DOHH2 (cell line): ENCODE data around the gene SORBS1.

ENCODE experiments used
- H3F3A ChIP-seq: fragments of 200-600 bp; sonication (generic), shearing (Covaris generic); 2 replicates; pipeline ENCODE4 v1.6.0; 2016; ENCODE audit warnings: antibody characterized with exemption, mild to moderate bottlenecking; ENCODE audit not compliant: control insufficient read depth, insufficient read depth
- H3K27ac ChIP-seq: fragments of 200-600 bp; sonication (generic); 2 replicates; pipeline ENCODE4 v1.5.1; 2014; ENCODE audit warnings: low read depth, mild to moderate bottlenecking, low read length, moderate library complexity
- H3K27me3 ChIP-seq: fragments of 200-600 bp; sonication (generic); 2 replicates; pipeline ENCODE4 v1.6.1; 2014; ENCODE audit warnings: mild to moderate bottlenecking, low read length, mixed read lengths; ENCODE audit not compliant: control insufficient read depth
- H3K36me3 ChIP-seq: fragments of 200-600 bp; sonication (generic); 2 replicates; pipeline ENCODE4 v1.6.1; 2014; ENCODE audit warnings: mild to moderate bottlenecking, low read length, moderate library complexity, mixed read lengths; ENCODE audit not compliant: control insufficient read depth
- H3K4me1 ChIP-seq: fragments of 200-600 bp; sonication (generic); 2 replicates; pipeline ENCODE4 v1.6.1; 2014; ENCODE audit warnings: mild to moderate bottlenecking, low read length, mixed read lengths; ENCODE audit not compliant: control insufficient read depth
- H3K4me2 ChIP-seq: fragments of 200-600 bp; sonication (generic); 2 replicates; pipeline ENCODE4 v1.6.0; 2014; ENCODE audit warnings: mild to moderate bottlenecking, low read length, moderate library complexity
- H3K4me3 ChIP-seq: fragments of 200-600 bp; sonication (generic); 2 replicates; pipeline ENCODE4 v1.5.1; 2014; ENCODE audit warnings: mild to moderate bottlenecking, low read length, mixed read lengths
- H3K79me2 ChIP-seq: fragments of 200-600 bp; sonication (generic); 2 replicates; pipeline ENCODE4 v1.6.1; 2014; ENCODE audit warnings: mild to moderate bottlenecking, low read length, mixed read lengths; ENCODE audit not compliant: control insufficient read depth
- H3K9me2 ChIP-seq: fragments of 200-600 bp; sonication (generic); replicated peaks from 2 replicates; pipeline ENCODE4 v1.6.1; 2014; ENCODE audit warnings: mild to moderate bottlenecking, low read length, mixed read lengths; ENCODE audit not compliant: control insufficient read depth
- H3K9me3 ChIP-seq: fragments of 200-600 bp; sonication (generic); 2 replicates; pipeline ENCODE4 v1.6.1; 2014; ENCODE audit warnings: antibody characterized with exemption, low read length, mixed read lengths; ENCODE audit not compliant: control insufficient read depth, insufficient read depth
- H4K20me1 ChIP-seq: fragments of 200-600 bp; sonication (generic); 2 replicates; pipeline ENCODE4 v1.6.0; 2014; ENCODE audit warnings: low read depth, mild to moderate bottlenecking, antibody characterized with exemption, low read length, moderate library complexity; ENCODE audit not compliant: control insufficient read depth, insufficient read depth
- CTCF ChIP-seq: fragments of 200-600 bp; sonication (generic); IDR thresholded peaks from one replicate; pipeline ENCODE4 v1.5.1; 2014; ENCODE audit warnings: antibody characterized with exemption, mild to moderate bottlenecking, low read depth, low read length; ENCODE audit not compliant: poor library complexity, severe bottlenecking
- EZH2phosphoT487 ChIP-seq: fragments of 200-600 bp; sonication (generic); IDR thresholded peaks from 2 replicates; pipeline ENCODE4 v1.6.1; 2017; ENCODE audit warnings: borderline replicate concordance, mild to moderate bottlenecking, antibody characterized with exemption, low read length, moderate library complexity, mixed read lengths

The SORBS1 gene

DNA sequence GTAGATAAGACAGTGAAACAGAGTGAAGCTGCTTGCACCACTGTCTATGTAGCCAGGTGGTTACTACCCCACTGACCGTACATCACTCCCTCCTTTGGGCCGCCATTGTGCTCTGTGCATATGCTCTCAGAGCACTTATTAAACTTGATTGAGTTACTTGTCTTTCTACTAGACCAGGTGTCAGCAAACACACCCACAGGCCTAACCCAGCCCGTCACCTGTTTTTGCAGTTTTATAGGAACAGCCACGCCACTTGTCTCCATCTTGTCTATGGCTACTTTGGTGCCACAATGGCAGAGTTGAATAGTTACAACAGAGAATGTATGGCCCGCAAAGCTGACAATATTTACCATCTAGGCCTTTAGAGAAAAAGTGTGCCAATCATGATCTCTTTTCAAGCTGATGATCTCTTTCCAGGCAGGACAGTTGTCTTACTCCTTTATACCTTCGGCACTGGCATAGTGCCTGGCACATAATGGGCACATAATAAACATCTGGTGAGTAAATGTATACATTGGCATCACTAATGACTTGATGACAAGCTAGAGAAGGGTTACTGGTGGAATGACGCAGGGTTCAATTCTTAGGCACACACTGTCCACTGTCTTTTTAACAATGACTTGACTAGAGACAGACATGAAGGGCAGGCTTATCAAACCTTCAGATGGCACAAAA is 36.7 kb downstream of the SORBS1 start:
- TF ChIP-seq EZH2phosphoT487 (no peak), CTCF (no peak)
- Histone ChIP-seq H4K20me1 (no peaks in the 10 kb centered on the region), H3K4me2 (no peak overlapping the region), H3K27ac (no peak overlapping the region), H3K36me3 (no peaks in the 10 kb centered on the region), H3K27me3 (peaks cover 19% of the 10 kb centered on the region), H3K9me2 (no peaks in the 10 kb centered on the region), H3K9me3 (no peaks in the 10 kb centered on the region), H3K4me3 (no peak overlapping the region), H3K4me1 (no peaks in the 10 kb centered on the region), H3F3A (no peaks in the 10 kb centered on the region), H3K79me2 (no peaks in the 10 kb centered on the region)

GRCh38 chr10:95522117-95522516 is 39.1 kb downstream of the SORBS1 start:
- Histone ChIP-seq H3K4me2 (no peak overlapping the region), H3K9me3 (no peaks in the 10 kb centered on the region), H3K79me2 (no peaks in the 10 kb centered on the region), H3K27ac (no peak overlapping the region), H3K27me3 (peaks cover 30% of the 10 kb centered on the region), H4K20me1 (no peaks in the 10 kb centered on the region), H3K9me2 (no peaks in the 10 kb centered on the region), H3K36me3 (no peaks in the 10 kb centered on the region), H3K4me3 (no peak overlapping the region), H3F3A (no peaks in the 10 kb centered on the region), H3K4me1 (no peaks in the 10 kb centered on the region)
- TF ChIP-seq CTCF: no peak
- TF ChIP-seq EZH2phosphoT487: no peak

- peaks cover 32% of the 10 kb centered on the region for H3K27me3 ChIP-seq
- no peak overlapping the region for H3K4me2 ChIP-seq
- TF ChIP-seq EZH2phosphoT487 (no peak), CTCF (no peak)
- H3K36me3 ChIP-seq: no peaks in the 10 kb centered on the region
- no peaks in the 10 kb centered on the region for H4K20me1 ChIP-seq
- no peaks in the 10 kb centered on the region for H3K9me2 ChIP-seq
- H3F3A ChIP-seq: no peaks in the 10 kb centered on the region
- no peak overlapping the region for H3K4me3 ChIP-seq
- H3K4me1 ChIP-seq: no peaks in the 10 kb centered on the region
- no peak overlapping the region for H3K27ac ChIP-seq
- no peaks in the 10 kb centered on the region for H3K9me3 ChIP-seq
- H3K79me2 ChIP-seq: no peaks in the 10 kb centered on the region
These were observed 40.6 kb downstream of the SORBS1 start for GRCh38 chr10:95520617-95521016.
